Progenitor cell of endocrine pancreas (in vitro differentiated cells): ENCODE measurements around the gene RBM44. TPM values are rescaled to one million over a fixed set of nuclear protein-coding genes. Genes with fewer than 3 reads are reported as not detected.

ENCODE experiments used
- DNase-seq: peaks from one replicate; pipeline ENCODE4 v3.0.0; 2021; ENCODE audit warnings: low spot score; ENCODE audit not compliant: unreplicated experiment
- H3K27ac Mint-ChIP-seq: 2 replicates; pipeline ENCODE4 v1.8.0; 2021; ENCODE audit warnings: mild to moderate bottlenecking, moderate library complexity, mixed read lengths
- H3K27me3 Mint-ChIP-seq: 2 replicates; pipeline ENCODE4 v1.8.0; 2021; ENCODE audit warnings: mixed read lengths
- H3K36me3 Mint-ChIP-seq: 2 replicates; pipeline ENCODE4 v1.8.0; 2022; ENCODE audit warnings: mixed read lengths; ENCODE audit not compliant: insufficient read depth
- H3K4me1 Mint-ChIP-seq: 2 replicates; pipeline ENCODE4 v1.8.0; 2021; ENCODE audit warnings: low read depth, mixed read lengths
- H3K4me3 Mint-ChIP-seq: 2 replicates; pipeline ENCODE4 v1.8.0; 2021; ENCODE audit warnings: low read depth, mild to moderate bottlenecking, moderate library complexity, mixed read lengths
- H3K9me3 Mint-ChIP-seq: 2 replicates; pipeline ENCODE4 v1.8.0; 2021; ENCODE audit warnings: low read depth, mixed read lengths
- CTCF ChIP-seq: fragments of 200-600 bp; sonication (generic); IDR thresholded peaks from one replicate; pipeline ENCODE4 v1.5.0; 2021; ENCODE audit warnings: antibody characterized with exemption, mild to moderate bottlenecking; ENCODE audit not compliant: unreplicated experiment
- total RNA-seq: library from RNA; stranded (reverse); gene quantifications from 2 replicates; pipeline ENCODE4 v1.2.1, GENCODE V29; 2021

RBM44 gene
- total RNA-seq, 1 donor from 2014 or later: 0.81 TPM

DNA sequence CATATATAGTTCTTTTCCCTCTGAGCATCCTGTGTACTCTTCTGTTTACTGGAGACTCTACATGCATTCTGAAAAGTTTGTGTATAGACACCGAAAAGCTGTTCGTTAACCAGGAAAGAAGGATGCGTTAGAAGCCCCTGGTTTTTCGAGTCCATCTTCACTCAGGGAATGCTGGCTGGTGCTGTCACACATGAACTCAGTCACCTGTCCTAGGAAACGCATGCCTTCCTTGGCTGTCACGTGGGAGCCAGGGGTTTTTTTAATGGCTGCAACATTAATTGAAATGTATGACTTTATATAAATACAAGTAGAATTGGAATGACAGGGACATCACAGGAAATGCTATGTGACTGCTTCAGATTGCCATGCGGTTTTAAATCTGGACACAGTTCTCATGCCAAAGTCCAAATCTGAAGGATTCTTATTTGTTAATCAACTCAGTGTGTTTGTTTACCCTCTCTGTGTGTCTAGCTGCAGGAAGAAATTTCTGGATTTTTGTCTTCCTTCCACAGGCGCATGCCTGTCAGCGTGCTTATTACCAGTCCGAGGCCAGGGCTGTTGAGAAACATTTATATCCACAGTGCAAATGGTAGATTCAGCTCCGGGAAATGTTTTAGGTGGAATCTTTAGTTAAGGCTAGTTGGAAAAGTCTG, 63.4 kb downstream of the RBM44 start:
- no peak for DNase-seq
- peak overlapping the region; percentile 89 for H3K4me3 Mint-ChIP-seq
- no peaks in the 10 kb centered on the region for H3K36me3 Mint-ChIP-seq
- TF ChIP-seq CTCF: no peak
- H3K27me3 Mint-ChIP-seq: peaks cover 3% of the 10 kb centered on the region
- no peaks in the 10 kb centered on the region for H3K9me3 Mint-ChIP-seq
- peaks cover 64% of the 10 kb centered on the region for H3K4me1 Mint-ChIP-seq
- H3K27ac Mint-ChIP-seq: peak overlapping the region; percentile 95

DNA sequence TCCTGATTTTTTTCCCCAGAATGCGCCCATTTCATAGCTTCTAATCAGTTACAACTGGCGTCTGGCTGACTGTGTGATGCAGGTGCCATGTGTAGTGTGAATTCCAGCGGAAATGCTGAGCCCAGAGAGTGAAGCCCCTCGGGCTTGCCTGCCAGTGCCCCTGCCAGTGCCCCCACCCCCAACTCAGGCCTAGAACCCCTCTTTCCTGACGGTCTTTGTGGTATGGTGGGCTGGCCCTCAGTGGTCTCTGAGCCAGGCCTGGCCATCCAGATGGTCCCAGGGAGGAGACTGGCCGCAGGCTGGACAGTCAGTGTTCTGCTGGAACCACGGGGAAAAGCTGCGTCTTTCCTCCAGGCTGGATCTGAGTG, 63.9 kb downstream of the RBM44 start:
- H3K9me3 Mint-ChIP-seq: no peaks in the 10 kb centered on the region
- no peaks in the 10 kb centered on the region for H3K36me3 Mint-ChIP-seq
- no peak for DNase-seq
- peak overlapping the region; percentile 89 for H3K4me3 Mint-ChIP-seq
- peak overlapping the region; percentile 79 for H3K27ac Mint-ChIP-seq
- H3K27me3 Mint-ChIP-seq: no peaks in the 10 kb centered on the region
- TF ChIP-seq CTCF: no peak
- H3K4me1 Mint-ChIP-seq: peaks cover 64% of the 10 kb centered on the region

- Mint-ChIP-seq H3K36me3 (no peaks in the 10 kb centered on the region), H3K4me1 (peaks cover 63% of the 10 kb centered on the region), H3K9me3 (no peaks in the 10 kb centered on the region), H3K27ac (no peak overlapping the region), H3K27me3 (no peaks in the 10 kb centered on the region), H3K4me3 (no peak overlapping the region)
- DNase-seq: no peak
- TF ChIP-seq CTCF: no peak
Observed at GRCh38 chr2:237863102-237863511, 64.5 kb downstream of the RBM44 start.

- no peak overlapping the region for H3K27ac Mint-ChIP-seq
- no peaks in the 10 kb centered on the region for H3K27me3 Mint-ChIP-seq
- peaks cover 1% of the 10 kb centered on the region for H3K36me3 Mint-ChIP-seq
- H3K9me3 Mint-ChIP-seq: no peaks in the 10 kb centered on the region
- peaks cover 55% of the 10 kb centered on the region for H3K4me1 Mint-ChIP-seq
- TF ChIP-seq CTCF: no peak
- DNase-seq: no peak
- peak overlapping the region; percentile 31 for H3K4me3 Mint-ChIP-seq
Observed at GRCh38 chr2:237863689-237864443, 65.3 kb downstream of the RBM44 start.

- no peaks in the 10 kb centered on the region for H3K27me3 Mint-ChIP-seq
- H3K9me3 Mint-ChIP-seq: no peaks in the 10 kb centered on the region
- no peak for DNase-seq
- TF ChIP-seq CTCF: no peak
- peak overlapping the region; percentile 31 for H3K4me3 Mint-ChIP-seq
- H3K36me3 Mint-ChIP-seq: peaks cover 4% of the 10 kb centered on the region
- H3K27ac Mint-ChIP-seq: peak overlapping the region; percentile 54
- peaks cover 52% of the 10 kb centered on the region for H3K4me1 Mint-ChIP-seq
Observed at GRCh38 chr2:237864444-237864931, 65.9 kb downstream of the RBM44 start.
